ENCODE results near the gene UACA. TPM values are rescaled to one million over a fixed set of nuclear protein-coding genes. Genes with fewer than 3 reads are reported as not detected.
A peak's percentile ranks its signal among the peaks of the same experiment; 100 is the strongest.

UACA gene
- total RNA-seq, 1 donor from 2014 or later: 125 TPM

- DNase-seq (ENCODE audit: low read depth in 2 of 2): no peak
Observed at GRCh38 chr15:70788114-70789049, 25.0 kb upstream of the UACA start.

DNA sequence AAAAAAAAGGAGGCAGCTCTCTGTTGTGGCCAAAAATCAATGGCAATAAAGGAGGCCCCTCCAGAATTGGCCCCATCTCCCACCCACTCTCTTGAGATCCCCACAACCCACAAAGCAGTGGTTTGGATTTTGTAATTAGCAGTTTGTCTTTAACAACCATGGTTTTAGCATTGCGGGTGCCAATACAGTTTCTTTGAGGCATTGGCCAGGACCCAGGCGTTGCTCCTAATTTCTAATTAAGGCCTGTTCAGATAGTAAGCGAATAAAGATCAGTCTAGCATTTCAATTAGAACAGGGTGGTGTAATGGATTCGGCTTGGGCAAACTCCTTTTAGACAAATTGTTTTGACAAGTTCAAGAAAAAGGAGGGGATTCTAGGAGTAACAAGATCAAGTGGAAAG, 23.6 kb upstream of the UACA start:
- DNase-seq (ENCODE audit: low read depth in 2 of 2): no peak

- peak in 1 of 2 donors; percentile 47 for DNase-seq (ENCODE audit: low read depth in 2 of 2)
Observed at GRCh38 chr15:70783610-70784022, 20.3 kb upstream of the UACA start.

- DNase-seq (ENCODE audit: low read depth in 2 of 2): no peak
Observed at GRCh38 chr15:70783041-70783440, 19.7 kb upstream of the UACA start.

DNA sequence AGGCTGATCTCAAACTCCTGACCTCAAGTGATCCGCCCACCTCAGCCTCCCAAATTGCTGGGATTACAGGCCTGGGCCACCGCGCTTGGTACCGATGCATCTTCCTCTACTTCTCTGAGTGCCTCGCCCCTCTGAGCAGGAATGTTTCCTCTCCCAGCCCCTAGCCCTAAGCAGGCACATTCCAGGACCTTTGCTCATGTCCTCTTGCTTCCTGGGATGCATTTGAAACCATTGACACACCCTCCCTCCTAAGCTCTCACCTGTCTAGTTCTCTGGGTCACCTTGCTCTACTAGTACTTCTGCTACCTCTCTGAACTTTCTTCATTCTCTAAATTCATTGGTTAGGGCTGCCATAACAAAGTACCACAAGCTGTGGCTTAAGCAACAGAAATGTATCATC, 17.9 kb upstream of the UACA start:
- no peak for DNase-seq (ENCODE audit: low read depth in 2 of 2)

DNA sequence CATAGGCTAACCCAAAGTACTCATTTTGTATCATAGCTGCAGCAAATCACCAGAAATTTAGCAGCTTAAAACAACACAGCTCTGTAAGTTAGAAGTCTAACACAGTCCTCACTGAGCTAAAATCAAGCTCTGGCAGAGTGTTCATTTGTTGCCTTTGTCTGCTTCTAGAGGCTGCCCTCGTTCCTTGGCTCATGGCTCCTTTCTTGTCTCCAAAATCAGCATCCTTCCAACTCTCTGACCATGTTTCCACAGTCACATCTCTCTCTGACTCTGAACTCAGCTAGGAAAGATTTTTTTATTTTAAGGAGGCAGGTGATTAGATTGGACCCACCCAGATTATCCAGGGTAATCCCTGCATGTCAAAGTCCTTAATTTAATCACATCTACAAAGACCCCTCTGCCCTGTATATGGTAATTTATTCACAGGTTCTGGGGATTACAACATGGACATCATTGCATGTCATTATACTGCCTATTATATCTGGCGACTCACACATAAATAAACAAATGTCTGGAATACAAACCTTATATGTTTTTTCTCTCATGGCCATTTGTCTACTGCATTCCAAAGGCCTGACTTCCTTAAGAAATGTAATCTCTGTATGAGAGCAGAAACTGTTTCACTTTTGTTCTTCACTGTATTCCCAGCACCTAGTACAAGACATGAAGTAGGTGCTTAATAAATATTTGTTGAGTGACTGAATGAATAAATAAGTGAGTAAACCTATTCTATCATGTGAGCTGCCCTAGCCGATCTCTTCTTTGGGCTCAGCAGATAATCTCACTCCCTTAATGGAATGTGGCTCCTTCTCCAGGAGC, 15.1 kb upstream of the UACA start:
- DNase-seq (ENCODE audit: low read depth in 2 of 2): no peak

DNA sequence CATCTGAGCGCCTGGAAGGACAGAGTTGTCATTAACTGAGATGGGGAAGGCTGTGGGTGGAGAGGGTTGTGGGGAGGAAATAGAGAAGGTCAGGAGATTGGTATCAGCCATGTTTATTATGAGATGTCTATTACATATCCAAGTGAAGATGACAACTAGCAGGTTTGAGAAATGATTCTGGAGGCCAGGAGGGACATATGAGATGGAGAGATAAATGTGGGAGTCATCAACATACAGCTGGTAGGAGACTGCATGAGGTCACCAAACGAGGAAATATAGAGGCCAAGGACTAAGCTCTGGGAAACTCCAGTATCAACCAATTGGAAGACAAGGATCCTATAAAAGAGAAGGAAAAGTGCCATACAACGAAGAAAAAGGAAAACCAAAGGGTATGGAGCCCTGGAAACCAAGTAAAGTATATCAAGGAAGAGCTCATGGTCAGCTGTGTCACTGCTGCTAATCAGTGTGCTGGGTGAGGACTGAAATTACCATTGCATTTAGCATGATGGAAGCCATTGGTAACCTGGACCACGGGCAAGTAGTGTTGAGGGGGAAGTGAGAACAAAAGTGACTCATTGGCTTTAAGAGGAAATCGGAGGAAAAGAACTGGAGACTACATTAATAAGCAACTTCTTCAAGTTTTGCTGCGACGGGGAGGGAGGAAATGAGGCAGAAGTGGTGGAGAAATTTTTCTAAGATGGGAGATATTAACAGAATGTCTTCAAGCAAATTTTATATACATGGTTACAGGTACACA, 14.0 kb upstream of the UACA start:
- DNase-seq (ENCODE audit: low read depth in 2 of 2): peak in 1 of 2 donors; percentile 68

DNA sequence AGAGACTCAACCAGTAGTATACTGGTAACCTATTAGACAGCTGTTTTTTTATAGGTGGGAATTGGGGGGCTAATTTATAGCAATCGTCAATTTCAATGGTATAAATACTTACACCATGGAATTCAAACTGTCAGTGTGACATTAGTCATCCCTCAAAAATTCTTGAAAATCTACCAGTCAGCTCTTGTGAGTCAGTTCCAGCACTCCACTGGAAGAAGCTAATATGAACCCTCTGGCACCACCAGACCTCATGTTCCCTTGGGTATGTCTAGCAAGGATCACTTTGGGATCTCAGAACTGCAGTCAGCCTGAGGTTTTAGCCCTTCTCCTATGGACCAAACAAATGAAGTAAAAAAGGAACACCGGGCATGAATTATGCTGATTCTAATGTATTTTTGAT, 11.8 kb upstream of the UACA start:
- peak in 1 of 2 donors; percentile 57 for DNase-seq (ENCODE audit: low read depth in 2 of 2)

DNA sequence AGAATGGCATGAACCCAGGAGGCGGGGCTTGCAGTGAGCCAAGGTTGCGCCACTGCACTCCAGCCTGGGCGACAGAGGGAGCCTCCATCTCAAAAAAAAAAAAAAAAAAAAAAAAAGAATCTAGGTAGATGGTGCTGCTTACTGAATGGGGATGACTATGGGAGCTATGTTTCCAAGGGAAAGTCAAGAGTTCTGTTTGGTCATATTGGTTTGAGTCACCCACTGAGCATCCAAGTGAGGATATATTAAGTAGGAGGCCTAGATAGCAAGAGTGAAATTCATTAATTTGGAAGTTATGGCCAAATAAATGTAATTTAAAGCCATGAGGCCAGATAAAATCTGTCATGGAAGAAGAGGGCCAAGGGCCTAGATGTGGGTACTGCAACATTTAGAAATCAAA, 9.0 kb upstream of the UACA start:
- no peak for DNase-seq (ENCODE audit: low read depth in 2 of 2)

DNA sequence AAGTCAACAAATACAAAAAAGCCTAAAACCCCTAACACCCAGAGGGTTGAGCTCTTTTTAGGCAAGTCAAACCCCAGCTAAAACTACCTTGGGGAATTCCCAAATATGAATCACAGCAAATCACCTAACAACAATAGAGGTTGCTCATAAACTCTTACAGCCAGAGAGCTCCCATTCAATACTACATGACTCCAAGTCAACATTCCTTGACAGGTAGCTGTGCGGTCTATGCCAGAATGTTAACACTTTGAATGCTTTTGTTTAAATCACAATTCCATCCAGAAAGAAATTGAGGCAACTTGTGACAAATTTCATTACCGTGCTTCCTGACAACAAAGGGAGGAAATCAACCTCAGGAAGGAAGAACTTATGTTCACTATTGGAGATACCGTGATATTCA, 7.5 kb upstream of the UACA start:
- DNase-seq (ENCODE audit: low read depth in 2 of 2): peak; percentile 51 to 82

DNA sequence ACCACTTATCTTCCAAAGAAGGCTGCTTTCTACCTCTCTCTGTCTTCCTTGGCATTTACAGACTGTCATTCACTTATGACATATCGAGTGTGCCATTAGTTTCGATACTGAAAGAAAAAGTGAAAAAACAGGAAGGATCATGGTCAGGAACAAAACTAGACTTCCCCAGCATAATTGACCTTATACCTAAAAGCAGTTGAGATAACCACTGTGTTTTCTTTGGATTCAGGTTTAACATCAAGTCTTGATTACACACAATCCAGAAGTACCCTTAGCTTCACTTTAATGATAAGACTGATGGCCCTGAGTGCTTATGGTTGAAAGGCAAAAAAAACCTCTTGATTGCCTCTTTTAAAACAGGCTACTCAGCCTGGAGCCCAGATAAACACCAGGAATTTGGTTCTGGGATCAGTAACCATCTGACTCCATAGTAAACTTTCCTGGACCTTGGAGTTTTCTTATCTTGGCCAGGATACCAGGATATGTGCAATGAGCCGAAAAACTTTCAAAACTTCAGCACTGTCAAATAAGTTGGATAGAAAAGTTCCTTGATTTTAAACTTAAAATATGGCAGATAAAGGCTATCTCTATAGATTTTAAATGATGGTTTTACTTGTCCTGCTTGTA, 5.0 kb upstream of the UACA start:
- DNase-seq (ENCODE audit: low read depth in 2 of 2): peak in 1 of 2 donors; percentile 43

DNA sequence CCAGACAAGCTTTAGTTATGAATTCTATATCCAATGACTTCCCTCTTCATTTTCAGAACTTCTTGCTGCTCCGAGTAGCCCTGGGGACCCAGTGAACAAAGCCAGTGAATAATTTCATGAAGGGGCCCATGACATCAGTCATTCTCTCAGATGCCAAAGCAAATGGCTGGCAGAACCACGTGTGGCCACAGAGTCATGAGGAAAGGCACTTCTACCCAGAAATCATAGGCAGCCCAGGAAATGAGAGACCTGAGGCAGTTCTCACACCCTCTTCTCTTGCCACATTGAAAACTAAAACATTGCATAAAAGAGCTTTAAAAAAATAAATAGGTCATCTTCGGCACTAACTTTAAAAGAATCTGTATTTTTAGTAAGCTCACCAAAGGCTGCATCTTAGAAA, 4.3 kb upstream of the UACA start:
- DNase-seq (ENCODE audit: low read depth in 2 of 2): no peak

GRCh38 chr15:70766597-70766996, 3.2 kb upstream of the UACA start:
- no peak for DNase-seq (ENCODE audit: low read depth in 2 of 2)

- peak in 1 of 2 donors; percentile 54 for DNase-seq (ENCODE audit: low read depth in 2 of 2)
Observed at GRCh38 chr15:70765504-70766281, 2.3 kb upstream of the UACA start.

DNA sequence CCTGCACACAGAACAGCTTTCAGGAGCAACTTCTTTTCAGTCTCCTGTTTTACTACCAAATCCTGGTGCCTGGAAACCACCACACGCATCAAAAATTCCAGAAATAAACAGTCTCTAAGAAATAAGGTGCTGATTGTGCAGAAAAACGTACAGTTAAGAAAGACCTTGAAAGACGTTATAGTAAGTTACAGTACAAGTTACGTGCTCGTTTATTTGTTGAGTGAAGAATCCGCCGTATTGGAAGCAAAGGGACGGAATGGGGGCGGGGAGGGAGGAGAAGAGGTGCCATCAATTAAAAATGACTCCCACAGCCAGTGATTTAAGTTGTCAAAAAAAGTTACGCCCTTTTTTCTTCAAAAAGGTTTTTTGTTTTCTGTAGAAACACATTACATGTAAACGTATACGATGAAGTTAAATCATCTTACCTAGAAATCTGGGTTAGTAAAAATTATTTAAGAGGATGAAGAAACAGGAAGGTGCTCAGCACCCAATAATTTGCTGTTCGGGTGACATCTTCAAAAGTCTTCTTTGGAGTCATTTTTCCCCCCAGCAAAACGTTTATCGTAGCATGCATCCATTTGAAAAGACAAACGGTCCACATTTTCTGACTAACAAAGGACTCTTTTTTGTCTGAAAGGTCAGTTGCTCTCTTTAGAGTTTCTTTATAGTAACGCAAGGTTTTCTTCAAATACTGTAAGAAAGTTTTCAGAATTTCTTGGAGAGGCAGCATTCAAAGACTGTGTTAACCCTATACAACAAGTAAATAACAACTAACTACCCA, 782 bp upstream of the UACA start:
- DNase-seq (ENCODE audit: low read depth in 2 of 2): no peak

- DNase-seq (ENCODE audit: low read depth in 2 of 2): peak in 1 of 2 donors; percentile 44
Observed at GRCh38 chr15:70762469-70763119, 764 bp downstream of the UACA start.

GRCh38 chr15:70761931-70762468, 1.4 kb downstream of the UACA start:
- DNase-seq (ENCODE audit: low read depth in 2 of 2): no peak

DNA sequence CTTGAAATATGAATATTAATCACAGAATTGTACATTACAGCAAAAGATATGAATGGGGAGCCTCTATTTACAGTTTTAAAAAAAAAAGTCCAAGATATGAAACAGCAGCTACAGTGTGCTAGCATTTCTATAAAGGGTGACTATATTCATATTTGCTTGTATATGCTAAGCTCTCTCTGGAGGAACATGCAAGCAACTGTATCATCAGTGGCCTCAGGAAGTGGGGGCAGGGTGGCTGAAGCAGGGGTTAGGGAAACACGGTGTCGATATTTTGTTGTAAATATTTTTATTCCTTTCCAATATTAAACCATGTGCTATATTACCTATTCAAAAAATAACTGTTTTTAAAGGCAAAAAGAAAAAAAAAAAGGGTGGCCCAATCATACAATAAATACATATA, 2.3 kb downstream of the UACA start:
- DNase-seq (ENCODE audit: low read depth in 2 of 2): peak in 1 of 2 donors; percentile 31

Measured in dermis microvascular lymphatic vessel endothelial cell (primary cell).